Measurements from ENCODE around the gene TFCP2. TPM values are rescaled to one million over a fixed set of nuclear protein-coding genes. Genes with fewer than 3 reads are reported as not detected.
A peak's percentile ranks its signal among the peaks of the same experiment; 100 is the strongest.

TFCP2 gene
- polyA plus RNA-seq, 4 donors = 49.5 to 59.0 (median 54.7) TPM

- no peak for DNase-seq (ENCODE audit: low read depth in 4 of 4, low spot score in 2 of 4)
Measured at GRCh38 chr12:51160814-51161459, 12.0 kb downstream of the TFCP2 start.

- DNase-seq (ENCODE audit: low read depth in 4 of 4, low spot score in 2 of 4) = no peak
Measured at GRCh38 chr12:51156245-51156765, 16.6 kb downstream of the TFCP2 start.

DNA sequence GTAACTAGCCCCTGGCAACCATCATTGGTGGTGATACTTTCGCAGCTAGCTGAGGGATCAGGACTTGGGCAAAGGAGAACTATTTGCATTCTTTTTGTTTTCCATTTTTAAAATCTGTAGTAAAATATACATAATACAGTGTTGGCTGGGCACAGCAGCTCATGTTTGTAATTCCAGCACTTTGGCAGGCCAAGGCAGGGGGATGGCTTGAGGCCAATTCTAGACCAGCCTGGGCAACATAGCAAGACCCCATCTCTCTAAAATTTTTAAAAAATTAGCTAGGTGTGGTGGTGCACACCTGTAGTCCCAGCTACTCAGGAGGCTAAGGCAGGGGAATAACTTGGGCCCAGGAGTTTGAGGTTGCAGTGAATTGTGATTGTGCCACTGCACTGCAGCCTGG, 20.0 kb downstream of the TFCP2 start:
- no peak for DNase-seq (ENCODE audit: low read depth in 4 of 4, low spot score in 2 of 4)

GRCh38 chr12:51150777-51151176, 22.2 kb downstream of the TFCP2 start:
- no peak for DNase-seq (ENCODE audit: low read depth in 4 of 4, low spot score in 2 of 4)

- no peak for DNase-seq (ENCODE audit: low read depth in 4 of 4, low spot score in 2 of 4)
Measured at GRCh38 chr12:51147309-51147708, 25.6 kb downstream of the TFCP2 start.

- no peak for DNase-seq (ENCODE audit: low read depth in 4 of 4, low spot score in 2 of 4)
Measured at GRCh38 chr12:51139292-51139844, 33.6 kb downstream of the TFCP2 start.

DNA sequence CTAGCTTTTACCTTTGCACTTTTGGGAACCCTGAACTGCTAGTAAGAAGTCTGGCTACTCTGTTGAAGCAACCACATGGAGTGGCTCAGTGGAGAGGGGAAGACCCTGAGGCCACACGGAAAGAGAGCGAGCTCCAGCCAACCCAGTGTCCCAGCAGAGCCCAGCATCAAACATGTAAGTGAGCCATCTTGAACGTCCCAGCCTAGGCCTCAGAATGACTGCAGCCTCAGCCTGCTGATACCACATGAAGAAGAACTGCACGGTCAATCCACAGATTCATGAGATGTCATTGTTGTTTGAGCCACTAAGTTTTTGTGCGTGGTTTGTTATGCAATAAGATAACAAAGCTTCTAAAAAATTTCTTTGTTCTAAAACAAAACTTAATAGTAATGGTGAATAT, 40.2 kb downstream of the TFCP2 start:
- no peak for DNase-seq (ENCODE audit: low read depth in 4 of 4, low spot score in 2 of 4)

DNA sequence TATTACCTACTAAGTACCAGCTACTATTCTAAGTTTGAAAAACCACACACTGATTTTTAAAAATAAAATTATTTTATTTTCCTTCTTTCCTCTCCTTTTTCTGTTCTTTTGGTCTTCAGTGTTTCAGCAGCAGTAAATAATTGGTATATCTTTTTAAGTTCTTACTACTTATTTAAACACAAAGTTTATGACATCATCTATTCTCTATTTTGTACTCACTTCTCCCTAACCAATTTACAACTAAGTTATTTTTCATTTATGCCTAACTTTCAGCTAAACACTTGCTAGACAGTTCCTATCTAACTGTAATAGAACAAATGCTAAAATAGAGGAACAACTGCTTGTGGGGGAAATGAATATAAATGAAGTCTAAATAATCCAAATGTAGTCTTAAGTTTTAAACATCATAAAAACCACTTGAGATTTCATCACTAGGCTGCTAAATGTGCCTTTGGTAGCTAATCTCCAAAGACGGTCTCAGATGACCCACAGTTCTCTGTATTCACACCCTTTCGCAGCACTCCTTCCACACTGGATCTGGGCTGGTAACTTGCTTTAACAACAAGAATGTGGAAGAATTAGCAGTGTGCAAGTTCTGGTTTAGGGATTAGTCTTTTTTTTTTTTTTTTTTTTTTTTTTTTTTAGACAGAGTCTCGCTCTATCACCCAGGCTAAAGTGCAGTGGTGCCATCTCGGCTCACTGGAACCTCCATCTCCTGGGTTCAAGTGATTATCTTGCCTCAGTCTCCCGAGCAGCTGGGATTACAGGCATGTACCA, 41.0 kb downstream of the TFCP2 start:
- DNase-seq (ENCODE audit: low read depth in 4 of 4, low spot score in 2 of 4) = no peak

DNA sequence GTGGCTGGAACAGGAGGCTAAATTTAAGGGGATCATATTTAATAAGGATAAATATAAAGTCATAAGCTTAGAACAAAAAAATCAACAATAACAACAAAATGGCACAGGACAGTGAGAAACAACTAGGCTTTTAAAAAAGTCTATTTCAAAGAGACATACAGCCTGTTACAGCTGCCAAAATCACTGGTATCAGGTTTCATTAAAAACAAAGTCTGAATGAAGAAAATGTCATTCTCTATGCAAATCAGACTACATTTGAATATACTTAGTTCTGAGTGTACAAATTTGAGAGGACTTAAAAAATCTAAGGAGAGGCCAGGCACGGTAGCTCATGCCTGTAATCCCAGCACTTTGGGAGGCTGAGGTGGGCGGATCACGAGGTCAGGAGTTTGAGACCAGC, 44.0 kb downstream of the TFCP2 start:
- peak in 2 of 4 donors; percentile 6 to 9 for DNase-seq (ENCODE audit: low read depth in 4 of 4, low spot score in 2 of 4)

GRCh38 chr12:51127050-51127729, 45.7 kb downstream of the TFCP2 start:
- DNase-seq (ENCODE audit: low read depth in 4 of 4, low spot score in 2 of 4) = no peak

DNA sequence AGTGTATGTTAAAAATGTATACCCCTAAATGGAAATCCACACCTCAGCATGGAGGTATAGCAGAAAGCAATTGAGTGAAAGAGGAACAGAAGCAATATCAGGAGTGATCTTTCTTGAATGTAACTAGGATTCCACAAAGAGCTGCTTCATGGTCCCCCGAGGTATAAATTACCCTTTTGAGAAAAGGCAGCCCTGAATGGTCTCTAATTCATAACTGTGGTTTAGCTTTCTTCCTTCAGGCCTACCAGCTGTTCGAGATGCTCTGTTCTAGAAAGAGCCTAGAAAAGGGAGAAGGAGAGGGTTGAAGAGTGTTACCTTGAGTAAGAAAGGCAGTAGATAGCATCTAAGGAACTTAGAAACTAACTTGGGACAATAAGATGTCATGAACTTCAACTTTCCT, 46.6 kb downstream of the TFCP2 start:
- DNase-seq (ENCODE audit: low read depth in 4 of 4, low spot score in 2 of 4) = no peak

- DNase-seq (ENCODE audit: low read depth in 4 of 4, low spot score in 2 of 4) = no peak
Measured at GRCh38 chr12:51124504-51124903, 48.4 kb downstream of the TFCP2 start.

- DNase-seq (ENCODE audit: low read depth in 4 of 4, low spot score in 2 of 4) = no peak
Measured at GRCh38 chr12:51122844-51123243, 50.1 kb downstream of the TFCP2 start.

DNA sequence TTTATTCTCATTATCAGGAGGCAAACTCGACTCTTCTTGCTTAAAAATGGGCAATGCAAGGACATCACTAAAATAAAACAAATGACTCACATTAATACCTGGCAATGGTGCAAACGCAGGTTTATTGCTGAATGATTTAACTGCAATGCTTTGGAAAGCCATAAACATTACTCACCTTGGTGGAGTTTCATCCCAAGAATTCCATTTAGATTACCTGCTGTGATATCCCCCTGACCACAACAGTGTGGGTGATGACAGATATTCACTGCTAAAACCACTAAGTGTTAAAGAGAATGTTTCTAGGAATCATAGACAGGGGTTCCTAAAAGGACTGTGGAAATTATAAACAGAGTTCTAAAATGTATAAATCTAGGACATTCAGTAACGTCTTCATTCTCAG, 54.2 kb downstream of the TFCP2 start:
- DNase-seq (ENCODE audit: low read depth in 4 of 4, low spot score in 2 of 4) = no peak

GRCh38 chr12:51115533-51115932, 57.4 kb downstream of the TFCP2 start:
- no peak for DNase-seq (ENCODE audit: low read depth in 4 of 4, low spot score in 2 of 4)

- DNase-seq (ENCODE audit: low read depth in 4 of 4, low spot score in 2 of 4) = no peak
Measured at GRCh38 chr12:51108136-51108535, 64.8 kb downstream of the TFCP2 start.

DNA sequence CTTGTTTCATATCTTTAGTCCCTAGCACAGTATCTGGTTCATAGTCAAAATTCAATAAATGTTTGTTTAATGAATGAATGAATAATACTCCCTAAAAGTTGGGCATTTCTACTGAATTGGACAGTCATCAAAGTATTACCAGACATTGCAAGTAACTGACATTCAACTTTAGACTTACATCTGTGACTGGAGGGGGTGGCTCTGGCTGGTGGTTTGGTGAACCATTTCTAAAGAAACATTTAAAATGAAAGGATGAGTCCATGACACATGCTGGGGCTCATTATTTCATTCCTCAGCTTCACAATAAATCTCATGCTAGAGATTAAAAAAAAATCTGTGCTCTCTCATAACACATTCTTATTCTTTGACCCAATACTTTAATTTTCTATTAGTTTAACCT, 69.0 kb downstream of the TFCP2 start:
- DNase-seq (ENCODE audit: low read depth in 4 of 4, low spot score in 2 of 4) = no peak

- no peak for DNase-seq (ENCODE audit: low read depth in 4 of 4, low spot score in 2 of 4)
Measured at GRCh38 chr12:51098611-51099010, 74.3 kb downstream of the TFCP2 start.

DNA sequence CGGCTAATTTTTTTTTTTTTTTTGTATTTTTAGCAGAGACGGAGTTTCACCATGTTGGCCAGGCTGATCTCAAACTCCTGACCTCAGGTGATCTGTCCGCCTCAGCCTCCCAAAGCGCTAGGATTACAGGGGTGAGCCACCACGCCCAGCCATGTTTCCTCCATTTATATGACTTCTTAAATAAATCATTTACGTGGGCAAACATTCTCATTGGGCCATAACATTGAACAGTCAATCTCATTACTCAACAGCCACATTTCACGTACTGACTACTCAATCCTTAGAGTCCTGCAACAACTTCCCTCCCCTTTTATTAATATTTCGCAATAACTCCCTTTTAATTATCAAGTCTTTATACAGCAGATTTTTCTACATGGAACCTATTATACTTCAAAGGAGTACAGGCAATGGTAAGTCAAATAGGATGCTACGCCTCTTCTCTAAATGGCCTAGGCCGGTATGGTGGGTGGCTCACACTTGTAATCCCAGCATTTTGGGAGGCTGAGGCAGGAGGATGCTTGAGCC, 82.2 kb downstream of the TFCP2 start:
- no peak for DNase-seq (ENCODE audit: low read depth in 4 of 4, low spot score in 2 of 4)

DNA sequence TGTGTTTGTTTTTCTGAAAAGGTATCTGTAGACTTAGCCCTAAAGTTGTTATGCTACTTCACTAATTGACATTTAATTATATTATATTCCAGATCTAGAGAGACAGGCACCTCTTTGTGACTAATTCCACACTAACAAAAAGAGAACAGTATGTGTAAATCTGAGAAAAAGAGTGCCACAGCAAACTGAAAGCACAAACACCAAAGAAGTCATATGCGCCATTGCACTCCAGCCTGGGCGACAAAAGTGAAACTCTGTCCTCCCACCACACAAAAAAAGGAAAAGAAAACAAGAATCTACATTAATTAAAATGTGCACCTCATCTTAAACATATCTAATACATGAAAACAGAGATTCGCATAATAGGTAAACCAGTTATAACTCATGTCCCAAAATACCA, 85.1 kb downstream of the TFCP2 start:
- no peak for DNase-seq (ENCODE audit: low read depth in 4 of 4, low spot score in 2 of 4)

- no peak for DNase-seq (ENCODE audit: low read depth in 4 of 4, low spot score in 2 of 4)
Measured at GRCh38 chr12:51086933-51087332, 86.0 kb downstream of the TFCP2 start.
